ENCODE data around the gene EVI5L. TPM values are rescaled to one million over a fixed set of nuclear protein-coding genes. Genes with fewer than 3 reads are reported as not detected.

EVI5L gene
- total and polyA plus RNA-seq, 2 of the 8 experiments (the other 6 are each of a cell fraction or from before 2014, with no cell fraction given) = 7.2 to 11.0 TPM

DNA sequence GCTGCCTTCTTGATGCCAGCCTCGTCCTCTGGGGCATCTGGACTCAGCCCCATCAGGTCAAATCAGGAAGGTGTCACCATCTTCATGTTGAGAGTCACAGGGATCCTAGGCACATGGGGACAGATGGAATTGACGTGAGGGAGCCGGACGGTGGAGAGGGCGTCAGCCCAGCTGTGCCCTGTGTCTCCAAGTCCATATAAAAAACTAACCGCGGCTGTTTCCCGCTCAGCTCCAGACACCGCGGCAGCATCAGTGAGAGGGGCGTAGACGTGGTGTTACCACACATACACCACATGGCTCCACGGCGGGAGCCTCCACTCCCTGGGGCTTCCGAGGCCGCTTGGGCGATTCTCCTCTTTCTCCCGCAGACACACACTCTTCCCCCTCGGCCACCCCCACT is 49.8 kb downstream of the EVI5L start:
- POLR2A ChIA-PET (ENCODE audit: partially characterized antibody) = interaction anchor here (1.2 kb wide), 1 partner anchor 18 kb away, joined by 3 read pairs; no protein-coding TSS in a partner anchor
- WGBS, 2 experiments (ENCODE audit: extremely low coverage in 1 of 2, insufficient coverage in 1 of 2, insufficient read length in 1 of 2, insufficient replicate concordance in 2 of 2, low coverage in 1 of 2, low lambda C conversion rate in 2 of 2, missing lambda C conversion rate in 1 of 2) = 91% methylated on average over 19 of the region's 19 CpGs; no CpG with 5 or more reads in 1 of the 2 experiments
- FAIRE-seq = no peak
- TF ChIP-seq CHD2 (IDR thresholded peaks at IDR 0.05; ENCODE audit: low read length) = no peak
- TF ChIP-seq NRF1 (IDR thresholded peaks at IDR 0.05; ENCODE audit: low read depth, low read length) = no peak
- TF ChIP-seq TCF12 (IDR thresholded peaks at IDR 0.05; ENCODE audit: low read depth, low read length) = no peak
- no peak for TF ChIP-seq RNF2 (IDR thresholded peaks at IDR 0.05; ENCODE audit: borderline replicate concordance, low read depth, low read length, missing control alignments, poor library complexity, severe bottlenecking)
- TF ChIP-seq ZNF274 (IDR thresholded peaks at IDR 0.05; ENCODE audit: borderline replicate concordance, extremely low read depth, low read length) = no peak
- TF ChIP-seq KDM5A (IDR thresholded peaks at IDR 0.05; ENCODE audit: low read length) = no peak
- TF ChIP-seq, protein P1, sequence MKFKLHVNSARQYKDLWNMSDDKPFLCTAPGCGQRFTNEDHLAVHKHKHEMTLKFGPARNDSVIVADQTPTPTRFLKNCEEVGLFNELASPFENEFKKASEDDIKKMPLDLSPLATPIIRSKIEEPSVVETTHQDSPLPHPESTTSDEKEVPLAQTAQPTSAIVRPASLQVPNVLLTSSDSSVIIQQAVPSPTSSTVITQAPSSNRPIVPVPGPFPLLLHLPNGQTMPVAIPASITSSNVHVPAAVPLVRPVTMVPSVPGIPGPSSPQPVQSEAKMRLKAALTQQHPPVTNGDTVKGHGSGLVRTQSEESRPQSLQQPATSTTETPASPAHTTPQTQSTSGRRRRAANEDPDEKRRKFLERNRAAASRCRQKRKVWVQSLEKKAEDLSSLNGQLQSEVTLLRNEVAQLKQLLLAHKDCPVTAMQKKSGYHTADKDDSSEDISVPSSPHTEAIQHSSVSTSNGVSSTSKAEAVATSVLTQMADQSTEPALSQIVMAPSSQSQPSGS (IDR thresholded peaks at IDR 0.05; ENCODE audit: low read length) = no peak
- TF ChIP-seq SIN3A (conservative IDR thresholded peaks at IDR 0.05 in 1 of 2, IDR thresholded peaks at IDR 0.05 in 1 of 2; ENCODE audit: low read depth in 1 of 2, low read length in 2 of 2) = no peak
- no peak for TF ChIP-seq BRCA1 (IDR thresholded peaks at IDR 0.05; ENCODE audit: low read depth, low read length)
- TF ChIP-seq, protein P2, sequence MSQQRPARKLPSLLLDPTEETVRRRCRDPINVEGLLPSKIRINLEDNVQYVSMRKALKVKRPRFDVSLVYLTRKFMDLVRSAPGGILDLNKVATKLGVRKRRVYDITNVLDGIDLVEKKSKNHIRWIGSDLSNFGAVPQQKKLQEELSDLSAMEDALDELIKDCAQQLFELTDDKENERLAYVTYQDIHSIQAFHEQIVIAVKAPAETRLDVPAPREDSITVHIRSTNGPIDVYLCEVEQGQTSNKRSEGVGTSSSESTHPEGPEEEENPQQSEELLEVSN (IDR thresholded peaks at IDR 0.05) = no peak
- no peak for TF ChIP-seq SP2 (IDR thresholded peaks at IDR 0.05; ENCODE audit: low read length)
- no peak for TF ChIP-seq MAFK (IDR thresholded peaks at IDR 0.05; ENCODE audit: low read depth, low read length)

More for the DNA sequence above, 49.8 kb downstream of the EVI5L start:
- Histone ChIP-seq H3K56ac (replicated peaks; ENCODE audit: insufficient read length, low read depth, low read length) (no peak overlapping the region), H3K4me1 (replicated peaks in 1 of 4; ENCODE audit: control insufficient read depth in 3 of 4, insufficient read depth in 4 of 4, low read length in 3 of 4) (peaks cover 0 to 2% (median 0%) of the 10 kb centered on the region in 4 experiments; a peak in 1 of 7 replicates), H3K36me3 (ENCODE audit: control insufficient read depth in 2 of 4, insufficient read depth in 4 of 4, low read length in 3 of 4) (no peaks in the 10 kb centered on the region), H3K27ac (ENCODE audit: low read depth, low read length) (no peak overlapping the region), H3K9ac (replicated peaks in 1 of 4; ENCODE audit: extremely low read depth in 1 of 4, low read depth in 3 of 4, low read length in 3 of 4) (no peak overlapping the region; a peak in 1 of 7 replicates), H2BK120ac (replicated peaks; ENCODE audit: low read depth, low read length) (no peak overlapping the region), H3K4me3 (ENCODE audit: extremely low read depth in 1 of 4, insufficient read depth in 2 of 4, low read depth in 3 of 4, low read length in 4 of 4) (no peak overlapping the region), H3K9me3 (ENCODE audit: insufficient read depth in 2 of 2, low read depth in 1 of 2, low read length in 1 of 2) (no peaks in the 10 kb centered on the region), H2AFZ (ENCODE audit: low read length) (no peak overlapping the region), H3K18ac (ENCODE audit: extremely low read depth, low read length) (no peak overlapping the region), H4K8ac (ENCODE audit: extremely low read depth, insufficient read depth, low read length) (no peak overlapping the region), H2BK20ac (ENCODE audit: low read length) (no peak overlapping the region), H2BK15ac (ENCODE audit: low read length) (no peak overlapping the region), H3K4ac (replicated peaks; ENCODE audit: insufficient read length, low read depth, low read length) (no peak overlapping the region), H2AK5ac (ENCODE audit: low read depth, low read length) (no peak overlapping the region), H3K79me2 (ENCODE audit: control insufficient read depth in 1 of 2, insufficient read depth in 2 of 2, low read length in 2 of 2) (no peaks in the 10 kb centered on the region), H2BK5ac (ENCODE audit: low read depth, low read length) (no peak overlapping the region), H4K20me1 (replicated peaks in 1 of 2; ENCODE audit: control insufficient read depth in 1 of 2, insufficient read depth in 2 of 2, low read length in 2 of 2) (no peaks in the 10 kb centered on the region), H3K27me3 (replicated peaks in 1 of 4; ENCODE audit: control insufficient read depth in 3 of 4, extremely low read depth in 1 of 4, insufficient read depth in 3 of 4, low read length in 3 of 4) (no peaks in the 10 kb centered on the region), H2BK12ac (ENCODE audit: low read depth, low read length) (no peak overlapping the region), H3K4me2 (ENCODE audit: insufficient read depth in 1 of 2, low read depth in 2 of 2, low read length in 2 of 2) (no peak overlapping the region), H3K79me1 (ENCODE audit: low read depth, low read length) (no peaks in the 10 kb centered on the region), H4K5ac (ENCODE audit: insufficient read length, low read depth, low read length) (no peak overlapping the region), H3K23ac (ENCODE audit: insufficient read length) (no peak overlapping the region), H3K23me2 (ENCODE audit: low read depth, low read length) (peaks cover 1% of the 10 kb centered on the region; the same call in 1 of the 2 replicates), H3K14ac (ENCODE audit: insufficient read length) (no peak overlapping the region), H4K91ac (replicated peaks; ENCODE audit: insufficient read length, low read length) (no peak overlapping the region)
- no peak for DNase-seq (ENCODE audit: low read depth in 1 of 2, low spot score in 2 of 2)
- CTCF ChIA-PET (ENCODE audit: partially characterized antibody) = interaction anchor here (1.4 to 1.6 kb wide), 4 partner anchors 16 to 49 kb away, joined by 3 to 4 read pairs (median 4); partner anchors contain the start of gene MAP2K7
